Measurements from ENCODE around the gene BCAN.

BCAN gene, protein sequence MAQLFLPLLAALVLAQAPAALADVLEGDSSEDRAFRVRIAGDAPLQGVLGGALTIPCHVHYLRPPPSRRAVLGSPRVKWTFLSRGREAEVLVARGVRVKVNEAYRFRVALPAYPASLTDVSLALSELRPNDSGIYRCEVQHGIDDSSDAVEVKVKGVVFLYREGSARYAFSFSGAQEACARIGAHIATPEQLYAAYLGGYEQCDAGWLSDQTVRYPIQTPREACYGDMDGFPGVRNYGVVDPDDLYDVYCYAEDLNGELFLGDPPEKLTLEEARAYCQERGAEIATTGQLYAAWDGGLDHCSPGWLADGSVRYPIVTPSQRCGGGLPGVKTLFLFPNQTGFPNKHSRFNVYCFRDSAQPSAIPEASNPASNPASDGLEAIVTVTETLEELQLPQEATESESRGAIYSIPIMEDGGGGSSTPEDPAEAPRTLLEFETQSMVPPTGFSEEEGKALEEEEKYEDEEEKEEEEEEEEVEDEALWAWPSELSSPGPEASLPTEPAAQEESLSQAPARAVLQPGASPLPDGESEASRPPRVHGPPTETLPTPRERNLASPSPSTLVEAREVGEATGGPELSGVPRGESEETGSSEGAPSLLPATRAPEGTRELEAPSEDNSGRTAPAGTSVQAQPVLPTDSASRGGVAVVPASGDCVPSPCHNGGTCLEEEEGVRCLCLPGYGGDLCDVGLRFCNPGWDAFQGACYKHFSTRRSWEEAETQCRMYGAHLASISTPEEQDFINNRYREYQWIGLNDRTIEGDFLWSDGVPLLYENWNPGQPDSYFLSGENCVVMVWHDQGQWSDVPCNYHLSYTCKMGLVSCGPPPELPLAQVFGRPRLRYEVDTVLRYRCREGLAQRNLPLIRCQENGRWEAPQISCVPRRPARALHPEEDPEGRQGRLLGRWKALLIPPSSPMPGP

DNA sequence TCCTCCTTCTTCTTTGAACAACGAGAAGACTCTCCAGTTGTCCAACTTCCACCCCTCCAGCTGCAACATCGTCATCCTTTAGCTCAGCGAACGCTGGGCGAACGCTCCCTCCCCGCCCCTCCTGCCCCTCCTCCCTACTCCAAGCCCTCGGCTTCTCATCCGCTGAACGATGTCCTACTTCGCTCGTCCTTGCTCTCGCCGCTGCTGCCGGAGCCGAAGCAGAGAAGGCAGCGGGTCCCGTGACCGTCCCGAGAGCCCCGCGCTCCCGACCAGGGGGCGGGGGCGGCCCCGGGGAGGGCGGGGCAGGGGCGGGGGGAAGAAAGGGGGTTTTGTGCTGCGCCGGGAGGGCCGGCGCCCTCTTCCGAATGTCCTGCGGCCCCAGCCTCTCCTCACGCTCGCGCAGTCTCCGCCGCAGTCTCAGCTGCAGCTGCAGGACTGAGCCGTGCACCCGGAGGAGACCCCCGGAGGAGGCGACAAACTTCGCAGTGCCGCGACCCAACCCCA lies at the start of gene BCAN:
BCAN (plus strand) TSS at position 357 of the 504 bp plus-strand sequence. CDS start 3,938 bp downstream, outside the sequence.
- TF ChIP-seq, protein P1, sequence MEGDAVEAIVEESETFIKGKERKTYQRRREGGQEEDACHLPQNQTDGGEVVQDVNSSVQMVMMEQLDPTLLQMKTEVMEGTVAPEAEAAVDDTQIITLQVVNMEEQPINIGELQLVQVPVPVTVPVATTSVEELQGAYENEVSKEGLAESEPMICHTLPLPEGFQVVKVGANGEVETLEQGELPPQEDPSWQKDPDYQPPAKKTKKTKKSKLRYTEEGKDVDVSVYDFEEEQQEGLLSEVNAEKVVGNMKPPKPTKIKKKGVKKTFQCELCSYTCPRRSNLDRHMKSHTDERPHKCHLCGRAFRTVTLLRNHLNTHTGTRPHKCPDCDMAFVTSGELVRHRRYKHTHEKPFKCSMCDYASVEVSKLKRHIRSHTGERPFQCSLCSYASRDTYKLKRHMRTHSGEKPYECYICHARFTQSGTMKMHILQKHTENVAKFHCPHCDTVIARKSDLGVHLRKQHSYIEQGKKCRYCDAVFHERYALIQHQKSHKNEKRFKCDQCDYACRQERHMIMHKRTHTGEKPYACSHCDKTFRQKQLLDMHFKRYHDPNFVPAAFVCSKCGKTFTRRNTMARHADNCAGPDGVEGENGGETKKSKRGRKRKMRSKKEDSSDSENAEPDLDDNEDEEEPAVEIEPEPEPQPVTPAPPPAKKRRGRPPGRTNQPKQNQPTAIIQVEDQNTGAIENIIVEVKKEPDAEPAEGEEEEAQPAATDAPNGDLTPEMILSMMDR (conservative IDR thresholded peaks at IDR 0.05) = no peak
- no peak for TF ChIP-seq ZFX (IDR thresholded peaks at IDR 0.05)
- H3K27ac ChIP-seq = no peak within 1 kb of the TSS

DNA sequence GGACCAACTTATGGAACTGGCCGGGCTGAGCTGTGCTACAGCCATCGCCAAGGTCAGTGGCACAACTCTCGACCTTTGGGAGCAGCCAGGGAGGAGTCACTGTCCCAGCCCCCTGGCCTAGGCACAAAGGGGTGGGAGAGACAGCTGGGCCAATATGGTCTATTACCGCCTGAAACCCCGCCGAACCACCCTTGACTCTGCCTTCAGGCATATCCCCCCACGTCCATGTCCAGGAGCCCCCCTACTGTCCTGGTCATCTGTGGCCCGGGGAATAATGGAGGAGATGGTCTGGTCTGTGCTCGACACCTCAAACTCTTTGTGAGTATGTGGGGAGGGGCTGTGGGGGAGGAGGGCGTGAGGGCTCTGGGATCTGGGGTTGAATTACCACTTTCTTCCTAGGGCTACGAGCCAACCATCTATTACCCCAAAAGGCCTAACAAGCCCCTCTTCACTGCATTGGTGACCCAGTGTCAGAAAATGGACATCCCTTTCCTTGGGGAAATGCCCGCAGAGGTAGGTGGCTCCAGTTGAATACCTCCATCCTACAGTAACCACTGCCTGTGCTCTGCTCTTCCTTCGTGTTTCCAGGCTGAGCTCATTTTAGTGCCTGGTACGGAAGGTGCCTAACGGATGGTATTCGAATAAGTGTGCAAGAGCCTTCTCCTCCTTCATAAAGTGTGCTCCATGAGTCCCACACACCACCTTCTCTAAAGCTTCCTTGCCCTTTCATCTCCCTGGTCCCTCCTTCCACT lies 49.6 kb upstream of the BCAN start:
- TF ChIP-seq, protein P1 (conservative IDR thresholded peaks at IDR 0.05) = no peak
- TF ChIP-seq ZFX (IDR thresholded peaks at IDR 0.05) = no peak; the same call in none of the 2 replicates
- peak overlapping the region; percentile 92 for H3K27ac ChIP-seq

DNA sequence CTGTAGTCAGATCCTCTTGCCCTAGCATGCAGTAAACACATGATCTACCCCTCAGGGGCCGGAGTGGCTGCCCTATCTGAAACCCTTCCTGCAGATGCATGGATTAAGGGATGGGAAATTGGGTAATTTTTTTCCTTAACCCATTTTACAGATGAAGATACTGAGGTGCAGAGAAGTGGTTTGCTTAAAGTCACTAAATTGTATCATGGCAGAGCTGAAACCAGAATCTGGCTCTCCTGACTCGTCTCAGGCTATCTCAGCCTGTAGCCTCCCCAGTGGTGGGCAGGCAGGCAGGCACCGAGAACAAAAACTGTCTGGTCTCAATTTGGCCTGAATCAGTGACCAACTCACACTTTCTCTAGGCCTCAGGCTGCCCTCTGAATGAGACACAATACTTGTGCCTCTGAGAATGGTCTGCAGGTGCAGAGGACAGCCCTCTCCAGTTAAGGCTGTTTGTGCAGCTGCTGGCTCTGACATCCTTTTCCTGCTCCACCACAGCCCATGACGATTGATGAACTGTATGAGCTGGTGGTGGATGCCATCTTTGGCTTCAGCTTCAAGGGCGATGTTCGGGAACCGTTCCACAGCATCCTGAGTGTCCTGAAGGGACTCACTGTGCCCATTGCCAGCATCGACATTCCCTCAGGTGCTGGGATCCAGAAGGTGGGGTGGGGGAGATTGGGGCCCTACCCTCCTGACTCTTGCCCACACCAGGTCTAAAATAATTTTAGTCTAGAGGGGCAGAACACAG lies 48.8 kb upstream of the BCAN start:
- no peak overlapping the region for H3K27ac ChIP-seq
- TF ChIP-seq, protein P1 (conservative IDR thresholded peaks at IDR 0.05) = no peak
- TF ChIP-seq ZFX (IDR thresholded peaks at IDR 0.05) = no peak

DNA sequence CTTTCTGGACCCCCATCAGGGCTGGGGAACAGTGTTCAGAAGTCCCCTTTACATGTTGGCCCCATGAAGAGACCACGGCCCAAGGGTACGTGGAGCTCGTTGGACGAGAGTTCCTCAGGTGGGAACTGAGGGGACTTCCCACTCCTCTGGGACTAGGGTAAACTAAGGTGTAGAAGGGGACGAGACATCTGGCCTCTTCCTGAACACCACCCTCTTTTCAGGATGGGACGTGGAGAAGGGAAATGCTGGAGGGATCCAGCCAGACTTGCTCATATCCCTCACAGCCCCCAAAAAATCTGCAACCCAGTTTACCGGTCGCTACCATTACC lies 48.3 kb upstream of the BCAN start:
- no peak overlapping the region for H3K27ac ChIP-seq
- TF ChIP-seq ZFX (IDR thresholded peaks at IDR 0.05) = no peak
- TF ChIP-seq, protein P1 (conservative IDR thresholded peaks at IDR 0.05) = no peak

DNA sequence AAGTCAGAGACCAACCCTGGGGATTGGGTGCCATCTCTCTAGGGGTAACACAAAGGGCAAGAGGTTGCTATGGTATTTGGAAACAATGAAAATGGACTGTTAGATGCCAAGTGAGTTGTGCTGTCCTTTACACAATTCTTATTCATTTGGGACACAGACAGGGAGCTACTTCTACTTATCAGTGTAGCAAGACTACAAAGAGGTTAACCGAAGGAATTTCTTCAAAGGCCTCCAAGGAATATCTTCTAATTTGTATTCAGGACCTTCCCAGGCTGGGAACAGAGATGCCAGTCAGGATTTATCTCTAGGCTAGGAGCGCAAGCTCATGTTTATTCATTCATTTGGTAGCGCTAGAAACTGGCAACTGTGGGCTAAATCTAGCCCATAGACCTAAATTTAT lies 47.7 kb upstream of the BCAN start:
- no peak overlapping the region for H3K27ac ChIP-seq
- no peak for TF ChIP-seq ZFX (IDR thresholded peaks at IDR 0.05)
- TF ChIP-seq, protein P1 (conservative IDR thresholded peaks at IDR 0.05) = no peak

DNA sequence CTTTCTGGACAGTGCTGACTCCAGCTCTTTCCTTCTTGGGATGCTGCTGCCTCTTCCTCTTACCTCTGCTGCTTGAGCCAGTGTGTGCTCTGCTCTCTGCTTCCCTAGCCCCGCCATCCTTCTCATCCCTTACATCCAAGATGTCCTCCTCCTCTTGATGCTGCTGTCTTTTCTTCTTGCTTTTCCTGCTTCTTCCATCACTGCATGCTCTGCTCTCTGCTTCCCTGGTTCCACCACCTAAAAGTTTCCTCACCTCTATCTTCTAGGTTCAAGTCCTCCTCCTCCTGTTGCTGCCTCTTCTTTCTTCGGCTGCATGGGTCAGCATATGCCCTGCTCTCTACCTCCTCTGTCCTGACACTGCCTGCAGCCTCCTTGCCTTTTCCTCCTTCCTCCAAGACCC lies 46.9 kb upstream of the BCAN start:
- no peak overlapping the region for H3K27ac ChIP-seq
- TF ChIP-seq, protein P1 (conservative IDR thresholded peaks at IDR 0.05) = no peak
- TF ChIP-seq ZFX (IDR thresholded peaks at IDR 0.05) = no peak
